Gastroesophageal sphincter (tissue), 4 donors: ENCODE data around the gene NHSL1. TPM values are rescaled to one million over a fixed set of nuclear protein-coding genes. Genes with fewer than 3 reads are reported as not detected.
A peak's percentile ranks its signal among the peaks of the same experiment; 100 is the strongest.

Experiments
- ATAC-seq: fragments of 150-250 bp; one replicate; pipeline ENCODE4 v1.9.1; 2016; ENCODE audit warnings: mild to moderate bottlenecking, moderate library complexity
- H3K27ac ChIP-seq, 4 donors: fragments of 200-600 bp; sonication (generic) in 3 of 4; 1 replicate in 3 of 4; 2 replicates in 1 of 4; pipeline ENCODE4 v1.5.1; 2016 to 2019
- H3K27me3 ChIP-seq: fragments of 200-600 bp; sonication (generic); one replicate; pipeline ENCODE4 v1.5.1; 2019
- H3K36me3 ChIP-seq, 2 donors: fragments of 200-600 bp; sonication (generic); one replicate each; pipeline ENCODE4 v1.5.1; 2019; ENCODE audit warnings: control low read depth in 1 of 2
- H3K4me1 ChIP-seq, 3 donors: fragments of 200-600 bp; sonication (generic); 1 replicate in 2 of 3; 2 replicates in 1 of 3; pipeline ENCODE4 v1.5.1; 2016 to 2019; ENCODE audit warnings: control low read depth in 2 of 3
- H3K4me3 ChIP-seq, 2 donors: fragments of 200-600 bp; sonication (generic); one replicate each; pipeline ENCODE4 v1.5.1; 2019; ENCODE audit warnings: mild to moderate bottlenecking in 1 of 2, moderate library complexity in 1 of 2
- H3K9me3 ChIP-seq, 3 donors: fragments of 200-600 bp; sonication (generic); one replicate each; pipeline ENCODE4 v1.5.1; 2017 to 2019; ENCODE audit warnings: control low read depth in 2 of 3
- EP300 ChIP-seq: sonication (generic); formaldehyde crosslinking; IDR thresholded peaks from one replicate; pipeline ENCODE4 v1.6.1; 2017; ENCODE audit warnings: antibody characterized with exemption, mild to moderate bottlenecking
- POLR2A ChIP-seq, 2 donors: fragments of 450-650 bp; IDR thresholded peaks; one replicate each; pipeline ENCODE4 v1.6.1; 2017; ENCODE audit warnings: antibody characterized with exemption in 2 of 2, mild to moderate bottlenecking in 2 of 2, moderate library complexity in 1 of 2
- POLR2AphosphoS5 ChIP-seq: sonication (generic); formaldehyde crosslinking; IDR thresholded peaks from one replicate; pipeline ENCODE4 v1.6.1; 2017; ENCODE audit warnings: antibody characterized with exemption
- WGBS, 2 donors: methylation state at CpG; one replicate each; pipeline ENCODE4 v1.1.5; 2018; ENCODE audit warnings: low coverage in 1 of 2; 5-methylcytosine and 5-hydroxymethylcytosine counted together
- total RNA-seq, 4 donors: library from RNA; depleted of rRNA; stranded (reverse); fragments of >200 nt; gene quantifications; one replicate each; pipeline ENCODE4 v1.1.0, GENCODE V29; 2016
- TF ChIP-seq, protein P1 (sequence below), 4 experiments: fragments of 200-600 bp in 2 of 4; fragments of 450-650 bp in 2 of 4; sonication (generic) in 1 of 4; IDR thresholded peaks; one replicate each; pipeline ENCODE4 v1.5.1; 2017 to 2019; ENCODE audit warnings: antibody characterized with exemption in 4 of 4, mild to moderate bottlenecking in 2 of 4, moderate library complexity in 2 of 4

The NHSL1 gene
- total RNA-seq, 4 donors from 2014 or later: 5.7 to 9.3 (median 7.9) TPM

DNA sequence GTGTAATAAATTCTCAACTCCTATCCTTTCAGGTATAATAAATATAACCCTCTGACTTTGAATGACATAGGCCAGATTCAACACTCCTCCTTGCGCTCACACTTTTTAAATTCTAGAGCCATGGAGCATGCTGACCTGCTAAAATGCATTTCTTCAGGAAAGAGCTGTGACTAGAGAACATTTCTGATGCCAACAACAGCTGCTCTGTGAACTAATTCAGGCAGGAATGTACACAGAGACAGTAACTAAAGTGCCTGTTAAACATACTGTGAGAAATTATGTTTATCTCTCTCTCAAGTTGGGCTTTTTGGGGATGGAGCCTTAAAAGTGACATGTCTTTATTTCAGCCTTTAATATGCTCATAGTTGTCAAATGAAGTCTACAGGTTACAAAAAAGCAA is 8.3 kb downstream of the NHSL1 start:
- WGBS, 2 donors: 13 to 35% methylated on average over 1 of the region's 1 CpG
- no peaks in the 10 kb centered on the region for H3K36me3 ChIP-seq
- no peak for TF ChIP-seq EP300
- H3K27ac ChIP-seq: peak overlapping the region; percentile 61 to 80 (median 75)
- no peak overlapping the region for H3K4me3 ChIP-seq
- H3K9me3 ChIP-seq: no peaks in the 10 kb centered on the region
- no peaks in the 10 kb centered on the region for H3K27me3 ChIP-seq
- peaks cover 7 to 47% (median 15%) of the 10 kb centered on the region in 3 donors for H3K4me1 ChIP-seq
- peak; percentile 39 for ATAC-seq

DNA sequence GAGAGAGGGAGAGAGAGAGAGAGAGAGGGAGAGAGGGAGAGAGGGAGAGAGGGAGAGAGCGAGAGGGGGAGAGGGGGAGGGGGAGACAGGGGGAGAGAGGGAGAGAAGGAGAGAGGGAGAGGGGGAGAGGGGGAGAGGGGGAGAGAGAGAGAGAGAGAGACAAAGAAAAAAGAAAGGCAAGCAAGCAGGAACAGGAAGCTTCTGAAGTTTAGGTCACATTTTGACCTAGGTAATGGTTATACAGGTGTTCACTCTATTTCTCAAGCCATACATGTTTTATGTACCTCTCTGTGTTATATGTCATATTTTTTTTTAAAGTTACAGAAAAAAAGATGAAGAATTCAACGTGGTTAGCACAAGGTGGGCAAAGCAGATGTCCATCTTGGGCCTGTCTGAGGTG is 9.4 kb downstream of the NHSL1 start:
- WGBS, 2 donors: 43 to 100% methylated on average over 1 to 2 of the region's 2 CpGs
- no peaks in the 10 kb centered on the region for H3K27me3 ChIP-seq
- peak overlapping the region; percentile 61 to 80 (median 75) for H3K27ac ChIP-seq
- TF ChIP-seq EP300: no peak
- no peak for TF ChIP-seq POLR2AphosphoS5
- TF ChIP-seq POLR2A (IDR thresholded peaks at IDR 0.05): no peak
- TF ChIP-seq, protein P1, sequence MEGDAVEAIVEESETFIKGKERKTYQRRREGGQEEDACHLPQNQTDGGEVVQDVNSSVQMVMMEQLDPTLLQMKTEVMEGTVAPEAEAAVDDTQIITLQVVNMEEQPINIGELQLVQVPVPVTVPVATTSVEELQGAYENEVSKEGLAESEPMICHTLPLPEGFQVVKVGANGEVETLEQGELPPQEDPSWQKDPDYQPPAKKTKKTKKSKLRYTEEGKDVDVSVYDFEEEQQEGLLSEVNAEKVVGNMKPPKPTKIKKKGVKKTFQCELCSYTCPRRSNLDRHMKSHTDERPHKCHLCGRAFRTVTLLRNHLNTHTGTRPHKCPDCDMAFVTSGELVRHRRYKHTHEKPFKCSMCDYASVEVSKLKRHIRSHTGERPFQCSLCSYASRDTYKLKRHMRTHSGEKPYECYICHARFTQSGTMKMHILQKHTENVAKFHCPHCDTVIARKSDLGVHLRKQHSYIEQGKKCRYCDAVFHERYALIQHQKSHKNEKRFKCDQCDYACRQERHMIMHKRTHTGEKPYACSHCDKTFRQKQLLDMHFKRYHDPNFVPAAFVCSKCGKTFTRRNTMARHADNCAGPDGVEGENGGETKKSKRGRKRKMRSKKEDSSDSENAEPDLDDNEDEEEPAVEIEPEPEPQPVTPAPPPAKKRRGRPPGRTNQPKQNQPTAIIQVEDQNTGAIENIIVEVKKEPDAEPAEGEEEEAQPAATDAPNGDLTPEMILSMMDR (IDR thresholded peaks at IDR 0.05): no peak
- H3K9me3 ChIP-seq: no peaks in the 10 kb centered on the region
- H3K4me3 ChIP-seq: no peak overlapping the region
- ATAC-seq: no peak
- H3K4me1 ChIP-seq: peaks cover 7 to 59% (median 16%) of the 10 kb centered on the region in 3 donors
- no peaks in the 10 kb centered on the region for H3K36me3 ChIP-seq

DNA sequence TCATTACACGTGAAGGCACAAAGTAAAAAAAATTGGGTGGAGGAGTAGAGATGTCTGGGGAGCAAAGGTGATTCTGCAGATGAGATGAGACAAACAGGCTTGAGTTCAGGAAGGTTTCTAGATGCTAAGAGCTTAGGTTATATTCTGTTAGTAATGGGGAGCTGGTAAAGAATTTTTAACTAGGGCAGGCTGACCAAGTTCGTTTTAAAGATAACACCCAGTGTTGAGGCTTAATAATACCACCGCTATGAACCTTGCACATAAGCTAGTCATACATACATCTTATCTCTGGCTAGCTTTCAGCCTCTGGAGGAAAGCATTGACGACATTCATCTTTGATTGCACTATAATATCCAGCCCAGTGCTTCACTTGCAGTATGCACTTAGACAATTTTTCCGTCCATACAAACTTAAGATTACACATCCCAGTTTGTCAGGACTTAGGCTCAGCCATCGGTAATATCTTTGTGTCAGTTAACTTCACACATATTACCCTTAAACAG is 12.1 kb downstream of the NHSL1 start:
- Histone ChIP-seq H3K4me3 (no peak overlapping the region), H3K9me3 (no peaks in the 10 kb centered on the region), H3K27ac (peak overlapping the region in 3 of 4 donors; percentile 65 to 67 (median 66)), H3K27me3 (no peaks in the 10 kb centered on the region), H3K36me3 (no peaks in the 10 kb centered on the region), H3K4me1 (peaks cover 0 to 47% (median 6%) of the 10 kb centered on the region in 3 donors)
- TF ChIP-seq, protein P1 (IDR thresholded peaks at IDR 0.05): no peak
- TF ChIP-seq POLR2A (IDR thresholded peaks at IDR 0.05) (no peak), EP300 (no peak), POLR2AphosphoS5 (no peak)
- ATAC-seq: no peak
- 75 to 85% methylated on average over 6 of the region's 6 CpGs for WGBS, 2 donors

DNA sequence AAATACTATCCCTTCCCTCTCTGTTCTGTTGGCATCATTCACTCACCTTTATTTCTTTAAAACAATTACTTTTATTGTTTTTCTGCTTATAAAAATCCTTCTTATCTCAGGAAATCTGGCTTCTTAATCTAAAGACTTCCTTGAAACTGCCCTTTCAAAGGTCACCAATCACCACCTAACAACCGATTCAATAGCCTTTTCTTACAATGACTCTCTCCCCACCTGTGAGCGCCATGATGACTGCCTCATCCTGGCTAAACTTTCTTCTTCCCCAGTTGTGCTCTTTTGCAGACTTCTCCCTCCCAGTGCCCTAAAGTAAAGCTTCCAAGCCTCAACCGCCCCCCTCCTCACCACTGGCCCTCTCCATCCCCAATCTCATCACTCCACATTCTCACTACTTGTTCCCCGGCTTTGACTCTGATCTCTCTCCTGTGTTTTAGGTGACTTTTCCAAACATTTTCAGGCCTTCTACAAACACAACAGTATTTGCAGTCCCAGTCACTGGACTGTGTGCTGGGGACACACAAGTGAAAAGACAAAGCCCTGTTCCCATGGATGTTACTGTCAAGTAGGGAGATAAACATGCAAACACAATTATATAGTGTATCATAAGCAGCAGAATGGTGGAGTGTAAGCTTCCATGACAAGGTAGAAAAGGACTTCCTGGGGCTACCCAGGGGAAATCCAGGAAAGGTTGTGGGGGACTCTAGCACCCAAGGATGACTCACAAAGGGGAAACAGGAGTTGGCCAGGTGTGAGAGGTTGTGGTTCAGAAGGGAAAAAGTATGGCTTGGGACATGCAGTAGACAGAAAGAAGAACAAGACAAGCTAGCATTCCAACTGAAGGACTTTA is 12.8 kb downstream of the NHSL1 start:
- Histone ChIP-seq H3K4me3 (no peak overlapping the region), H3K27ac (peak overlapping the region in 3 of 4 donors; percentile 65 to 67 (median 66)), H3K9me3 (no peaks in the 10 kb centered on the region), H3K27me3 (no peaks in the 10 kb centered on the region), H3K4me1 (peaks cover 0 to 43% (median 5%) of the 10 kb centered on the region in 3 donors), H3K36me3 (no peaks in the 10 kb centered on the region)
- no peak for ATAC-seq
- 94% methylated on average over 4 of the region's 4 CpGs; no CpG with 5 or more reads in 1 of the 2 donors for WGBS, 2 donors
- TF ChIP-seq, protein P1 (IDR thresholded peaks at IDR 0.05): no peak
- no peak for TF ChIP-seq POLR2AphosphoS5
- no peak for TF ChIP-seq POLR2A (IDR thresholded peaks at IDR 0.05)

DNA sequence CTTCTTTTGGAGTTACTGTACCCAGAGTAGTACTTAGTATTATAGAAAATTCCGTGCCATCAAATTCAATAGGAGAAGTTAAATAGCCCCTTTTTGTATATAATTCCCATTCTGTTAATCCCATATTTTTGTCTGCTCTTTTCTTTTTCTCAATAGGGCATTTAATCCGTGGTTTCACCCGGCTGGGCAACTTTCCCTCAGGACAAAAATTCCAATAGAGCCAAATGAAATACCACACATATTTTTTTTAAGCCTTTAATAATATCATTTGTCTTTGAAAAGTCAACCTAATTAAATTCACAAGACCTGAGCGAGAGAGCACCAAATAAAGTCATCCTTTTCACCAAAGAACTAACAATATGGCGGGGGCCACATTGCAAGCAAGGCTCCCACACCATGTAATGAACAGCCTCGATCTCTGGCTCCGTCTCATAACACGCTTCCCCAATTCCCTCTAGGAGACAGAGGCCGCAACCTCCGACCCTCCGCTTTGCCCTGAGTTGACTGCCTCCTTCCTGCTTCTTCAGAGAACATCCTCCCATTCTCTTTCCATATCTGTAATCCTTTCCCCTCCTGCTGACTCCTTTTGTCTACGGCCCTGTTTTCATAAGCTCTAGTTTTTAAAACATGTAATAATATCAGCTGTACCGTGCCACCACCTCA is 13.6 kb downstream of the NHSL1 start:
- Histone ChIP-seq H3K27ac (peak overlapping the region; percentile 44 to 67 (median 66)), H3K4me1 (peaks cover 0 to 37% (median 5%) of the 10 kb centered on the region in 3 donors), H3K27me3 (no peaks in the 10 kb centered on the region), H3K36me3 (no peaks in the 10 kb centered on the region), H3K4me3 (no peak overlapping the region), H3K9me3 (no peaks in the 10 kb centered on the region)
- 58 to 69% methylated on average over 12 to 13 of the region's 13 CpGs for WGBS, 2 donors
- no peak for TF ChIP-seq POLR2AphosphoS5
- no peak for TF ChIP-seq POLR2A (IDR thresholded peaks at IDR 0.05)
- TF ChIP-seq EP300: no peak
- TF ChIP-seq, protein P1 (IDR thresholded peaks at IDR 0.05): no peak
- no peak for ATAC-seq
